GM18505 (cell line): ENCODE data around the gene ZBTB7C.

Experiments
- ATAC-seq: cut with Tn5 transposase; IDR thresholded peaks from one replicate; pipeline ENCODE4 v1.9.1; 2021; ENCODE audit not compliant: unreplicated experiment
- POLR2A ChIP-seq: IDR thresholded peaks from 4 replicates; pipeline ENCODE4 v1.6.1; 2011; ENCODE audit warnings: borderline replicate concordance; ENCODE audit not compliant: insufficient read depth, insufficient read length; ENCODE audit errors: extremely low read depth

Gene ZBTB7C

DNA sequence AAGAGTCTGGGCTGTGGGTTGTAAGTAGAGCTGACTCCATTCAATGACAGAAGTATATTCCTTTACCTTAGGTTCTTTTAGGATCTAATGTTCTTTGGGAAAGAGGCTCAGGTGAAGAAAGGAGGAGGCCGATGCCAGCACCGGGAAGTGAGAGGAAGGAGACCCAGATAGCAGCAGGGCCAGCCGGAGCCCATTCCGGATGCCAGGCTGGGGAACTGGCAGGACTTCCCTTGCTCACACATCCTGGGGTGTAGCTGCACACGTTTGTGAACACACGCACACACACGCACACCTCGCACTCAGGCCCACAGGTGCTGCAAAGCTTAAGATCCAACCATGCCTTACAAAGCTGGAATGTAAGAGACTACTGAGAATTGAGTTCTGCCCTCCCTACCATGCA, 383.0 kb downstream of the ZBTB7C start:
- ATAC-seq = no peak
- TF ChIP-seq POLR2A = no peak

DNA sequence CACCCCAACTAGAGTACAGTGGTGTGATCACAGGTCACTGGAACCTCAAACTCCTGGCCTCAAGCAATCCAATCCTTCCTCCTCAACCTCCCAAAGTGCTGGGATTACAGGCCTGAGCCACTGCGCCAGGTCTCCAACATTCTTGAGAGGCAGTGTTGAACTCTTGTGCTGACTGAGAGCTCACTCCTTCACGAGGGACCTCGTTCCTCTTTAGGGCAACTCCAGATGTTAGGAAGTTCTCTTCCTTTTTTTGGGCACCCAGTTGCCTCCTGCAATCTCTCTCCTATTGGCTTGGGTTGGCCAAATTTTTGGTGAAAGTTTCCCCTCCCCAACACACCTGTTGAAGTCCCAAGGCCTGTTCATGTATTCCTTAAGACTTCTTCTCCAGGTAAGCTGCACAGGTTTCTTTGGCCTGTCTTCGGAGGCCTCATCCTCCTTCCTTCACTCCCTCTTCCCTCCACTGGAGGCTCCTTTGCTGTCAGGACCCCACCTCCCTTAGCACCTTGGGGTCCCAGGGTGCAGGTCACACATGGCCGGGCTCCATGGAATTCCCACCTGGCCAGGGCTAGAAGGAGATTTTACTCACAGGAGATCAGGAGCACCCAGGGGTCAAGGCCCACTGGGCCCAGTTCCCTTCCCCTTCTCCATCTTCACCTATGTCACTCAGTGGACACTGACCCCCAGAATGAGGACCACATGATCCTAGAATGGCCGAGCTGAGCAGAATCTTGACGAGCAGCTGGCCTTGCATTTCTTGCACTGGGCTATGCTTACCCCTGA, 384.1 kb downstream of the ZBTB7C start:
- TF ChIP-seq POLR2A = no peak
- ATAC-seq = no peak

DNA sequence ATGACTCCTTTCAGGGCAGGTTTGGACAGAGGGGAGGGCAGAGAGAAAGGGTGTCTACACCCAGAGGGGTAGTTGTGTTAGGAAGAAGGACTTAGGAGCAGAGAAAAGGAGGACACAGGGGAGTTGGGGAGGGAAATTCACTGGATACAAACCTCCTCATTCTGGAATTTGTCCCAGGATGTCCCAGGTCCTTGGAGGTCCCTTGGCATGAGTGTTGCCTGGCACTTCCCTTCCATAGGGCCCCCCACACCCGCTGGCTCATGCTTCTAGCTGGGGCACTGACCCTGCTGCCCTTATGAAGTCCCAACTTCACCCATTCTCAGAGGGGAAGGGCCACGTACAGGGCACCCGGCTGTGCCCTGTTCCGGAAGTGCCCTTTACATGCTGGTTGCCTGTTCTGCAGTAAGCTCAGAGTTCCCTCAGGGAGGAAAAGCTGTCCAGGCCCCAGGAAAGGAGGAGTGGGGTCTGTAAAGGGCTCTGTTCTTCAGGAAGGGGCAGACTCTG, 385.1 kb downstream of the ZBTB7C start:
- no peak for TF ChIP-seq POLR2A
- ATAC-seq = no peak

DNA sequence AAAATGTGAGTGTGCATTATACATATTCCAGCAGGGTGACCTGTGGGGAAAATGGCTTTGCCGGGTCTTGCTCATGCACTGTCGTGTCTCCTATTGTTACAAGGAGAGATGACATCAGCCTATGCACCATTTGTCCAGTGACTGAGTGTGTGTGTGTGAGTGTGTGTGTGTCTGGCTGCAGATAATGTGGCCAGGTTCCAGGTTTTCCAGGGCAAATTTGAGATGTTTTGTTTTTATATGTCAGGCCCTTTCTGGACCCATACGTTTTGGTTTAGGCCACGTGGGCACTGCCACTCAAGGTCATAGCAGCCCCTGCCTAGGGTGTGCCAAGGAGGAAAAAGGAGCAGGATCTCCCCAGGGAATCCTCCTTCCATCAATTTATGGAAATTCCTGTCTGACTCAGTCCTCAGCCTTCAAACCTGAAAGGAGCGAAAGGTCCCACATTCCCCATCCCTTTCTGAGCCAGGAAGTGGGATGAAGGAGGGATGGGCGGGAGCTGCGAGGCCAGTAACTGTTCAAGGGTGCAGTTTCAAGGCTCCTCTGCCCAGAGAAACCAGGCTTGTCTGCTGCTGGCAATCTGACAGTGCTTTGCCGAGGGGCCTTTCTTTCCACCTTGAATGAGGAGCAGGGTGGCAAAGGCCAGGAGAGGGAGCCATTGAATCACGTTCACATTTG, 385.7 kb downstream of the ZBTB7C start:
- ATAC-seq = no peak
- no peak for TF ChIP-seq POLR2A

DNA sequence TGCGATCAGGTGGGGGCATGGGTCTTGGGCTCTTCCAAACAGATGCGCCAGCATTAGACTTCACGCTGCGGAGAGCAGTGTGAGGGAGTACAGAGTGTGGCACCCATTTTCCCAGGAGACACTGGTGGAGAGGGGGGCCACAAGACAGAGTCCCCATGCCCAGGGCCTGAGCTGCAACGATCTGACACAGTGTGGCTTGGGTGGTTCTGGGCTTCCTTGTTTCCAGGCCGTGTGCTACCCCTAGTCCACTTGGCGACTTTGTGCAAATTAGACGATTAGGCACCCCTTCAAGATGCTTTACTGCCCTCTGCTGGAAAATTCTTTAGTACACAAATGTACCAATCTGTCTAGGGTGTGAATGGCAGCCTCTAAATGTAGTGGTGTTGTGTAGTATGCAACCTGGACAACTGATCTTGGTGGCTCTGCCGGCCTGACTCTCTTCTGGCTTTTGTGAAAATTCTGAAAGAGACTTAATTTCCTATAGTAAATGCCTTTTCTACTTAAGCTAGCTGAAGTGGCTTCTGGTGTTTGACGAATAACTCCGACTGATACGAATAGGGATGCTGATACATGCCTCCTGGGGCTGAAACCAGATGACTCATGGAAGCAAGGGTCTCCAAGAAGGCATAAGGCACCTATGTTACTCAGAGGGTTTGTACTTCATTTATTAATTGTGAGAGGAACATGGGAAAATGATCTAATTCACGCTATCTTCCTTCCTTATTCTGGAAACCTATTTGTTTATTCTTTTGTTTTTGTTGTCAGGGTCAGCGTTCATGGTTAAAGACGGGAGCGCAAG, 386.5 kb downstream of the ZBTB7C start:
- ATAC-seq = no peak
- no peak for TF ChIP-seq POLR2A

DNA sequence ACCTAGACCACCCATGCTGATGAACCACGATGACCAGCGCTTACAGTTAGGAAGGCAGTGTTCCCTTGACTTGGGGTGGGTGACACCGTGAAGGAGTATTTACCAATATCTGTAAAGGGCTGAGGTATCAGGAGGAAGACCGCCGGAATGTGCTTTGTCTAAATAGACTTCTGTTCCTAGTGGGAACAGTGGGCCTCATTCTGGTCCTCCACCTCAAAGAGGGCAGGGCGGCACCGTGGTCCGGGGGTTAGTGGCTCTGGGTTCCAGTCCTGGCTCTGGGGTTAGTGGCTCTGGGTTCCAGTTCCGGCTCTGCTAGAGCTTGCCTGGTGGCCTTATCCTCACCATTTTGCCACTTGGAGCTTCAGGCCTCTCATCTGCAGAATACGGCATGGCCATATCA, 387.2 kb downstream of the ZBTB7C start:
- no peak for ATAC-seq
- no peak for TF ChIP-seq POLR2A

DNA sequence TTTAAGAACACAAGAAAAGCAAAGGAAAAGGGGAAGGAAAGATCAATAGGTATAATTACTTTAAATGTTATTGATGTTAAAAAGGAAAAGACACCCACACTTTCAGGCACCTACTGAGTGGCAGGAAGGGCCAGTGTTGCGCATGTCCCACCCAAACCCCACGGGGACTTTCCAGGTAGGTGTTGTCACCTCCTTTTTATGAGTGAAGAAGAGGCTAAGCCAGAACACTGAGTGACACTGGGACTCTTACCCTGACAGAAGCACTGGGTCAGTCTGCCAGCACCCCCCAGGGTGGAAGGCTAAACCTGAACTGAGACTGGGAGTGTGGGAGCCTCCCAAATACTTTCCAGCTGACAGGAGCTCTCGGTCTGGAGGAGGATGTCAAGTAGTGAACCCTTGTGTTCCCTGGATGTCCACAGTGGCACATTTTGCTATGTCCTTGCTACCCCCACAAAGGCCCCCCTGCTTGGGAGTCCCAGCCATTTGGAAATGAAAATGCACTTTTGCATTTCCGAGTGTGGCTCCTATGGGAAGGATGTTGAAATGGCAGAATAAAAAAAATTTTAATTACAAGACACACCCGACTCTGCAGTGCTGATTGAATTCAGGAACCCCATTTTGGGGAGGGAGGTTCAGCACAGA, 387.8 kb downstream of the ZBTB7C start:
- TF ChIP-seq POLR2A = no peak
- ATAC-seq = no peak

DNA sequence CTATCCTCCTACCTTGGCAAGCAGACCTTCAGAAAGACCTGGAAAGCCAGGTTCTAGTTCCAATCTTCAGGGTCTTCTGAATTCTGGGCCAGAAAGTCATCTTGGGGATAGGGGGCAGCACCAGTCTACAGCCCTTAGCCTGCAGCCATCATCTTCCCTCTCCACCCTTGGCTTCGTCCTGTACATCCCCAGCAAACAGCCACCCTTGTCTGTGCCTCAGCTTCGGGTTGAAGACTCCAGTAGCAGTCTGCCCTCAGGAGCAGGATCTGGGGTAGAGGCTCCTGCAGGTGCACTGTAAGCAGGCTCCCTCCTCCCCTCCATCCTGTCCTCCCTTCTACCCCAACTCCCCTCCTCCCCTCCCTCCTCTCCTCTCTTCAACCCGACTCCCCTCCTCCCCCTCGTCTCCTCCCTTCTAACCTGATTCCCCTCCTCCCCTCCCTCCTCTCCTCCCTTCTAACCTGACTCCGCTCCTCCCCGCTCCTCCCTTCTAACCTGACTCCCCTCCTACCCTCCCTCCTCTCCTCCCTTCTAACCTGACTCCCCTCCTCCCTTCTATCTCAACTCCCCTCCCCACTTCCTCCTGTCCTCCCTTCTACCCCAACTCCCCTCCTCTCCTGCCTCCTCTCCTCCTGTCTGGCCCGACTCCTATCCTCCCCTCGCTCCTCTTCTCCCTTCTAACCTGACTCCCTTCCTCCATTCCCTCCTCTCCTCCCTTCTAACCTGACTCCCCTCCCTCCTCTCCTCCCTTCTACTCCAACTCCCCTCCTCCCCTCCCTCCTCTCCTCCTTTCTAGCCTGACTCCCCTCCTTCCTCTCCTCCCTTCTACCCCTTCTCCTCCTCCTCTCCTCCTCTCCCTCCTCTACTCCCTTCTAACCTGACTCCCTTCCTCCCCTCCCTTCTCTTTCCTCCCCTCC, 388.6 kb downstream of the ZBTB7C start:
- no peak for ATAC-seq

DNA sequence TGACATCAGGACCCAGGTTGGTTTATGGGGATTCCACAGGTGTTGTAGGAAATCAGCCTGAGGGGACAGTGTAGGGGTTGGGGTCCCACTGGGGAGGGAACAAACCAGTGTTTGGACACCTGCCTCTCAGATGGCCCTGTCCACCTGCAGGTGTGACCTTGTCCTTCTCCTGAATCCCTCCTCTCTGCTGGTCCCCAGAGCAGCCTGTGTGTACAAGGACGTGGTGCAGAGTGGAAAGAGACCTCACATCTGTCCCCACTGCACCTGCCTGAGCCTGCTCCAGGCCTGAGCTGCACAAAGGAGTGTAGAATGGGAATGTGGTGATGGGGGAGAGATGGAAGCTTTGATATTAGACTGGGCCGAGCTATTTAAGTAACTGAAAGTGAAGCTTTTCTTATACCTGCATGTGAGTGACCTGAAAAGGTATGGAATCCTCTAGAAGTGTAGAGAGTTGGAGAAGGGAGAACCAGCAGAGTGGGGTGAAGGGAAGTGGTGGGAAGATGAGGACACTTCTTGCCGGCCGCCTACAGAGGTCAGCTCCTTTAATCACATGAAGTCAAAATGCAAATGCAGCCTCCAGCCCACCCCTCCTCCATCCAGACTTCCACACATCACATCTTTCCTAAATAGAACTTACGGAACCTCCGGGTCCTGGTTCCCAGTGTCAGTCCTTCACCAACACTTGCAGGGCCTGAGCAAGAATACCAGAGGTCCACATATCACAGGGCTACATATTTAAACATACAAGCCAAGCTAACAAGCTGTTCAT, 389.4 kb downstream of the ZBTB7C start:
- ATAC-seq = no peak
- TF ChIP-seq POLR2A = no peak

More for the DNA sequence above, 388.6 kb downstream of the ZBTB7C start:
- TF ChIP-seq POLR2A = no peak

DNA sequence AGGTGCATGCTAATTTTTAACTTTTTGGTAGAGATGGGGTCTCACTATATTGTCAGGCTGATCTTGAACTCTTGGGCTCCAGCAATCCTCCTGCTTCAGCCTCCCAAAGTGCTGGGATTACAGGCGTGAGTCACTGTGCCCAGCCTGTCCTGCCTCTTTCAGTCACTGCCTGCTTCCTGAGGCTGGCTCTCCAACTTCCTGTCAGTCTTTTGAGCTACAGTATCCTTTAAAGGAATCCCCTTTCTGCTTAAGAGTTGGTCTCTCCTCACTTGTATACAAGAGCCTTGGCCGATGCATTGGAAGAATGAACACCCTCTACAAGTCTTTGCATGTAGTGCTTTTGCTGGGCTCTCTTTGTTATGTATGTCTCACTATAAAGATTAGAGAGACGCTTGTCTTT, 390.3 kb downstream of the ZBTB7C start:
- ATAC-seq = no peak
- TF ChIP-seq POLR2A = no peak

DNA sequence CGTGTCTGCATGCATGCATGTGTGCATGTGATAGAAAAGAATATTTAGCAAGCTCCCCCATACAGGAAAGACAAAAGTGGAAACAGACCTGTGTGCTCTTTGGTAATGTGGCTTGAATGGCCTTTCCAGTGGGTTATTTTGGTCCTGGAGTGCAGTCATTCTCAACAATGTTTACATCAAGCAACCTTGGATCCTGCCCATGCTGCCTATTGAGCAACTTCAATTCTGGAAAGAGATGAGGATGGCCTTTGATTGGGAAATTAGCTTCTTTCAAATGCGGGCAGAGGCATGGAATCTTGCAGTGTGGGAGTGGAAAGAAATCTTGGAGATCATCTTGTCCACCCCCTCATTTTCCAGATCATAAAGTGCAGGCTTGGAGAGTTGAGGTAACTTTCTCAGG, 391.5 kb downstream of the ZBTB7C start:
- ATAC-seq = no peak
- no peak for TF ChIP-seq POLR2A

DNA sequence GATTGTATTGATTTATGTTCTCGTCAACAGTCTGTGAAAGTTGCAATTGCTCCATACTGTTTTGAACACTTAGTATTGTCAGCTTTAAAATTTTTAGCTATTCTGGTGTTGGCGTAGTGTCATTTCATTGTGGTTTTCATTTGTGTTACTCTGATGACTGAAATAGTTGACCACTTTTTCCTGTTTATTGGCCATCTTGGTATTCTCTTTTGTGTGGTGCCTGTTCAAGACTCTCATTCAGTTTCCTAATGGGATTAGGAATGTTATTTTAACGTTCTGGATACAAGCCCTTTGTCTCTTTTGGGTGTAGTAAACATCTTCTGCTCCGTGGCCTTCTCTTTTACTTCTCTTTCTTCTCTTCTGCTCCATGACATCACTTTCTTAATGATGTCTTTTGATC, 396.0 kb downstream of the ZBTB7C start:
- no peak for ATAC-seq

DNA sequence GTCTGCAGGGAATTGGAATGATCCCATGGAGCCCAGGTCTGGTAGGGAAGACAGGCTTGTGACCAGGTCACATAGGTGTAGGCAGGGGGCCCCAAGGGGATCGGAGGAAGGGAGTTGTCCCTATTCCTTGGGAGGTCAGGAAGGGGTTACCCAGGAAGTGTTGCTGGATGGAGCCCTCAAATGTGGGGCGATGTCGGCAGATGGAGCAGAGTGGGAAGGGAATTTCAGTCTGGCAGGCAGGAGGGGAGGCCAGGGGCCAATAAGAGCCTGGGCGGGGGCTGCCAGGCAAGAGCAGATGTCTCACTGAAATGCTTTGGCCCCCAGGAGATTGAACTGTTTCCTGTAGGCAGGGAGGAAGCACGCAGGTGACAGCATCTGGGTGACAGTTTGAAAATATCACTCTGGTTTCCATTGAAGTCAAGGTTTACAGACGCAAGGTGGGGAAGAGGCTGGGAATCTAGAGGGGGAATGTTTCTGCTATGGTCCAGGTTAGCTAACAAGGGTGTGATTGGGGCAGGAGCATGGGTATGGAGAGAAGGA, 397.2 kb downstream of the ZBTB7C start:
- TF ChIP-seq POLR2A = no peak
- ATAC-seq = no peak

More for the DNA sequence above, 396.0 kb downstream of the ZBTB7C start:
- TF ChIP-seq POLR2A = no peak
